Measurements from ENCODE around the gene OPTC. TPM values are rescaled to one million over a fixed set of nuclear protein-coding genes. Genes with fewer than 3 reads are reported as not detected.

The OPTC gene
- total and polyA plus RNA-seq, 8 donors, result not detected

DNA sequence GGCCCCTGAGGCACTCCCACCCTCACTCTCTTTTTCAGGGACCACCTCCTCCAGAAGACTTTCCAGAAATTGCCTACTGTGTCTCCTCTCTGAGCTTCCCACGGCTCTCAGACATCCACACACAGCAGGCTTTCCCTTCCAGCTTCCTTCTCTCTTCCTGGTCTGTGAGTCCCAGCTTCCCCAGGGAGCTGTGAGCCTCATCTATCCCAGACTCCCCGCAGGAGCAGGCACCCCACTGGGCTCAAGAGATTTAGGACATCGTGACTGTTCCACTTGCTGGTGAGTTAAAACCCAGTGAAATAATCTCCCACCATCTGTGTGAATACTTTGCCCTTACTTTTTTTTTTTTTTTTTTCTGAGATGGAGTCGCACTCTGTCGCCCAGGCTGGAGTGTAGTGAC is 40.3 kb upstream of the OPTC start:
- intact Hi-C loops (cut with DNase I), result no loop called here
- Histone ChIP-seq H3K4me3 (no peak overlapping the region), H3K27me3 (peaks cover 0 to 3% (median 0%) of the 10 kb centered on the region in 4 donors), H3K27ac (no peak overlapping the region), H3K9me3 (no peaks in the 10 kb centered on the region), H3K4me1 (no peaks in the 10 kb centered on the region), H3K36me3 (no peaks in the 10 kb centered on the region)
- no peak for FAIRE-seq
- ATAC-seq, result no peak
- TF ChIP-seq, protein P1, sequence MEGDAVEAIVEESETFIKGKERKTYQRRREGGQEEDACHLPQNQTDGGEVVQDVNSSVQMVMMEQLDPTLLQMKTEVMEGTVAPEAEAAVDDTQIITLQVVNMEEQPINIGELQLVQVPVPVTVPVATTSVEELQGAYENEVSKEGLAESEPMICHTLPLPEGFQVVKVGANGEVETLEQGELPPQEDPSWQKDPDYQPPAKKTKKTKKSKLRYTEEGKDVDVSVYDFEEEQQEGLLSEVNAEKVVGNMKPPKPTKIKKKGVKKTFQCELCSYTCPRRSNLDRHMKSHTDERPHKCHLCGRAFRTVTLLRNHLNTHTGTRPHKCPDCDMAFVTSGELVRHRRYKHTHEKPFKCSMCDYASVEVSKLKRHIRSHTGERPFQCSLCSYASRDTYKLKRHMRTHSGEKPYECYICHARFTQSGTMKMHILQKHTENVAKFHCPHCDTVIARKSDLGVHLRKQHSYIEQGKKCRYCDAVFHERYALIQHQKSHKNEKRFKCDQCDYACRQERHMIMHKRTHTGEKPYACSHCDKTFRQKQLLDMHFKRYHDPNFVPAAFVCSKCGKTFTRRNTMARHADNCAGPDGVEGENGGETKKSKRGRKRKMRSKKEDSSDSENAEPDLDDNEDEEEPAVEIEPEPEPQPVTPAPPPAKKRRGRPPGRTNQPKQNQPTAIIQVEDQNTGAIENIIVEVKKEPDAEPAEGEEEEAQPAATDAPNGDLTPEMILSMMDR (IDR thresholded peaks at IDR 0.05), result no peak
- 29 to 42% methylated on average over 5 of the region's 5 CpGs for WGBS, 2 donors
- no peak for DNase-seq

DNA sequence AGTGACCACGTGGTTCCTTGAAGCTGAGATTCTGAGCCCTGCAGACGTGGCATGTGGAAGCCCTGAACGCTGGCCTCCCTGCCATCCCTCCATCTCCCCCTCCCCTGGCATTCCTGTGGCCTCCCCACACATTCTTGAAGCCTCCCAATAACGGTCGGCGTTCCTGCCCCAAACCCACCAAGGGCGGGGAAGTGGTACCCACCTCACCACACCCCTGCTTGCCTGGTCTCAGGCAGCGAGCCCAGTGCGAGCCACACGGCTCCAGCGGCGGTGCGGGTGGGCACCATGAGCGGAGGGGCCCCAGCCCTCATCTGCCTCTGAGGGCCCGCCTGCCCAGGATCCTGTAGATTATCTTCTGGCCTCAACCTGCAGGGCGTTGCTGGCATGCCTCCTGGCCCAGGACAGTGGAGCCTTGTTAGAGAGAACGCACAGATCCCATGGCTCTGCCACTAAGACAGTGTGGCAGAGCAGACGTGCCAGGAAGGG is 38.9 kb upstream of the OPTC start:
- TF ChIP-seq, protein P1 (IDR thresholded peaks at IDR 0.05), result no peak
- 75 to 83% methylated on average over 18 of the region's 18 CpGs for WGBS, 2 donors
- no peak for DNase-seq
- H3K27ac ChIP-seq, result no peak overlapping the region
- FAIRE-seq, result no peak
- peaks cover 0 to 3% (median 0%) of the 10 kb centered on the region in 4 donors for H3K27me3 ChIP-seq
- no peaks in the 10 kb centered on the region for H3K9me3 ChIP-seq
- intact Hi-C loops (cut with DNase I), result no loop called here
- no peaks in the 10 kb centered on the region for H3K36me3 ChIP-seq
- ATAC-seq, result no peak
- no peak overlapping the region for H3K4me3 ChIP-seq
- H3K4me1 ChIP-seq, result no peaks in the 10 kb centered on the region

DNA sequence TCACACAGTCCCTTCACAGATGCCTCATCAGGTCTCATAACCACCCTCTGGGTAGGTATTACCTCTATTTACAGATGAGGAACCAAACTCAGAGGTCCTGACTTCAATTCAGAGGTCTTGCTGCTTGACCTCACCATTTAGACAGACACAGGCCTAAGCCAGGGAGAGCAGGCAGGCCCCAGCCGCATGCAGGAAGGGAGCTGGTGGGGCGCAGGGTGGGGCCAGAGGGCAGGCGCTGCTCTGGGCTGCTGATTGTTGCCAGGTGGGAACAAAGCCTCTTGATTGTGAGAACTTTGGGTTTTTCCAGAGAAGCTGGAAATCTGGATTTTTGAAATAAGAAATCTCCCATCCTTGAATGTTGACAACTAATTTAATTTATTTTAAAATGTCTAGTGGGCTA is 38.2 kb upstream of the OPTC start:
- no peaks in the 10 kb centered on the region for H3K4me1 ChIP-seq
- peaks cover 0 to 3% (median 0%) of the 10 kb centered on the region in 4 donors for H3K27me3 ChIP-seq
- no peak overlapping the region for H3K4me3 ChIP-seq
- TF ChIP-seq, protein P1 (IDR thresholded peaks at IDR 0.05), result no peak
- no peak for DNase-seq
- no peak for FAIRE-seq
- no peak overlapping the region for H3K27ac ChIP-seq
- no peaks in the 10 kb centered on the region for H3K36me3 ChIP-seq
- intact Hi-C loops (cut with DNase I), result no loop called here
- H3K9me3 ChIP-seq, result no peaks in the 10 kb centered on the region
- WGBS, 2 donors, result 88 to 94% methylated on average over 3 of the region's 3 CpGs
- no peak for ATAC-seq

GRCh38 chr1:203456577-203456976 is 37.4 kb upstream of the OPTC start:
- H3K27ac ChIP-seq, result no peak overlapping the region
- no peak for ATAC-seq
- H3K4me1 ChIP-seq, result no peaks in the 10 kb centered on the region
- WGBS, 2 donors, result 83 to 99% methylated on average over 4 of the region's 4 CpGs
- H3K9me3 ChIP-seq, result no peaks in the 10 kb centered on the region
- DNase-seq, result no peak
- H3K36me3 ChIP-seq, result no peaks in the 10 kb centered on the region
- no peaks in the 10 kb centered on the region for H3K27me3 ChIP-seq
- TF ChIP-seq, protein P1 (IDR thresholded peaks at IDR 0.05), result no peak
- H3K4me3 ChIP-seq, result no peak overlapping the region
- FAIRE-seq, result no peak
- intact Hi-C loops (cut with DNase I), result no loop called here

DNA sequence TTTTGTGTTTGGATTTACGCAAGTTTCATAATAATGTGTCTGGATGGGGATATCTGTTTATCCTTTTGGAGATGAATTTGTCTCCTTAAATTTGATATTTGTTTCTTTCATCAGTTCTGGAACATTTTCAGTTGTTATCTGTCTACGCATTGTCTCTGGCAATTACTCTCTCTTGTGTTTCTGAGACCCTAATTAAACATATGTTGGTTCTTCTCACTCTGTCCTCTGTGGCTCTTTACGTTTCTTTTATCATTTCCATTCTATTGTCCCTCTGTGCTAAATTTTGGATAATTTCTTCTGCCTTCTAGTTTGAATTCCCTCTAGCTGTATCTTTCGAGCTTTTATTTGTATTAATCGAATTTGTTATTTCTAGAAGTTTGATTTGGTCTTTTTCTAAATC is 35.9 kb upstream of the OPTC start:
- DNase-seq (no peak), ATAC-seq (no peak), FAIRE-seq (no peak)
- no peaks in the 10 kb centered on the region for H3K36me3 ChIP-seq
- no peaks in the 10 kb centered on the region for H3K27me3 ChIP-seq
- no peaks in the 10 kb centered on the region for H3K4me1 ChIP-seq
- no peaks in the 10 kb centered on the region for H3K9me3 ChIP-seq
- intact Hi-C loops (cut with DNase I), result no loop called here
- H3K27ac ChIP-seq, result no peak overlapping the region
- WGBS, 2 donors, result 74 to 81% methylated on average over 5 of the region's 5 CpGs
- TF ChIP-seq, protein P1 (IDR thresholded peaks at IDR 0.05), result no peak
- no peak overlapping the region for H3K4me3 ChIP-seq
